IMR-90 (cell line): ENCODE results near the gene COA1. TPM values are rescaled to one million over a fixed set of nuclear protein-coding genes. Genes with fewer than 3 reads are reported as not detected.

Source experiments
- ATAC-seq: fragments of 200-7000 bp; cut with Tn5 transposase; 2 replicates; pipeline ENCODE4 v1.9.1; 2020; ENCODE audit warnings: low read depth, mild to moderate bottlenecking, moderate library complexity
- BruUV-seq: library from RNA; stranded (reverse); fragments of 400-500 nt; replicated peaks from 2 replicates; lab custom pipeline; 2021; lab: Mats Ljungman, UMichigan
- CTCF ChIA-PET: fragments of 300-600 bp; formaldehyde crosslinking; extraction: SDS; loops from one replicate; lab custom pipeline; 2021; ENCODE audit warnings: antibody characterized with exemption; lab: Yijun Ruan, JAX
- POLR2A ChIA-PET: fragments of 300-600 bp; sonication (Branson Sonifier 250); formaldehyde crosslinking; loops from one replicate; lab custom pipeline; 2022; ENCODE audit warnings: antibody characterized with exemption; ENCODE audit not compliant: unreplicated experiment; lab: Charles Lee
- DNase-seq: peaks from one replicate; pipeline ENCODE4 v3.0.0; 2013
- H2AFZ ChIP-seq: replicated peaks from 2 replicates; pipeline ENCODE3; 2013; ENCODE audit warnings: low read length, mild to moderate bottlenecking; ENCODE audit not compliant: poor library complexity
- H2AK5ac ChIP-seq: 2 replicates; pipeline ENCODE4 v1.6.1; 2013; ENCODE audit warnings: low read depth, low read length, inconsistent platforms
- H2AK9ac ChIP-seq: replicated peaks from 2 replicates; pipeline ENCODE3; 2013; ENCODE audit warnings: mild to moderate bottlenecking, low read depth, low read length, moderate library complexity; ENCODE audit not compliant: poor library complexity
- H2BK120ac ChIP-seq: 2 replicates; pipeline ENCODE4 v1.6.1; 2013; ENCODE audit warnings: low read depth, low read length, inconsistent platforms
- H2BK15ac ChIP-seq: 3 replicates; pipeline ENCODE4 v1.6.1; 2013; ENCODE audit warnings: low read depth, low read length, inconsistent platforms
- H2BK20ac ChIP-seq: 2 replicates; pipeline ENCODE4 v1.6.1; 2013; ENCODE audit warnings: low read depth, mild to moderate bottlenecking, inconsistent platforms, low read length, moderate library complexity
- H2BK5ac ChIP-seq: 2 replicates; pipeline ENCODE4 v1.6.1; 2013; ENCODE audit warnings: mild to moderate bottlenecking, low read depth, low read length, inconsistent platforms; ENCODE audit not compliant: poor library complexity, severe bottlenecking
- H3K14ac ChIP-seq: replicated peaks from 2 replicates; pipeline ENCODE4 v1.6.1; 2013; ENCODE audit warnings: low read depth, low read length, inconsistent platforms
- H3K18ac ChIP-seq: 2 replicates; pipeline ENCODE4 v1.6.1; 2013; ENCODE audit warnings: low read depth, low read length, control low read depth
- H3K23ac ChIP-seq: 2 replicates; pipeline ENCODE4 v1.6.1; 2013; ENCODE audit warnings: low read depth, low read length, inconsistent platforms
- H3K27ac ChIP-seq: 2 replicates; pipeline ENCODE4 v1.5.1; 2013; ENCODE audit warnings: mild to moderate bottlenecking, control low read depth, low read length; ENCODE audit not compliant: insufficient read depth
- H3K27me3 ChIP-seq: 2 replicates; pipeline ENCODE4 v1.6.1; 2013; ENCODE audit warnings: low read length; ENCODE audit not compliant: control insufficient read depth, insufficient read depth
- H3K36me3 ChIP-seq: 2 replicates; pipeline ENCODE4 v1.6.1; 2013; ENCODE audit warnings: low read length, mixed read lengths; ENCODE audit not compliant: control insufficient read depth, insufficient read depth
- H3K4ac ChIP-seq: 2 replicates; pipeline ENCODE4 v1.6.1; 2013; ENCODE audit warnings: low read depth, low read length, inconsistent platforms
- H3K4me1 ChIP-seq: 2 replicates; pipeline ENCODE4 v1.6.1; 2013; ENCODE audit warnings: low read length, mixed read lengths; ENCODE audit not compliant: control insufficient read depth, insufficient read depth
- H3K4me2 ChIP-seq: 2 replicates; pipeline ENCODE4 v1.6.1; 2013; ENCODE audit warnings: low read depth, mild to moderate bottlenecking, control low read depth, low read length, moderate library complexity
- H3K4me3 ChIP-seq: 2 replicates; pipeline ENCODE4 v1.5.1; 2013; ENCODE audit warnings: low read depth, mild to moderate bottlenecking, control low read depth, low read length, moderate library complexity; ENCODE audit not compliant: insufficient read depth
- H3K56ac ChIP-seq: 2 replicates; pipeline ENCODE4 v1.6.1; 2013; ENCODE audit warnings: low read length, inconsistent platforms; ENCODE audit not compliant: insufficient read depth; ENCODE audit errors: extremely low read depth
- H3K79me1 ChIP-seq, 2 experiments: 2 replicates each; pipeline ENCODE4 v1.6.1; 2013; ENCODE audit warnings: low read length in 2 of 2, inconsistent platforms in 1 of 2, low read depth in 1 of 2
- H3K9ac ChIP-seq: 2 replicates; pipeline ENCODE4 v1.6.1; 2013; ENCODE audit warnings: low read depth, low read length, control low read depth
- H3K9me1 ChIP-seq: 2 replicates; pipeline ENCODE4 v1.6.1; 2013; ENCODE audit warnings: low read length, inconsistent platforms; ENCODE audit not compliant: insufficient read depth
- H3K9me3 ChIP-seq: 2 replicates; pipeline ENCODE4 v1.6.1; 2013; ENCODE audit warnings: low read length; ENCODE audit not compliant: control insufficient read depth, insufficient read depth
- H4K20me1 ChIP-seq: 2 replicates; pipeline ENCODE4 v1.6.1; 2013; ENCODE audit warnings: low read length, inconsistent platforms; ENCODE audit not compliant: insufficient read depth
- H4K5ac ChIP-seq: 2 replicates; pipeline ENCODE4 v1.6.1; 2013; ENCODE audit warnings: mild to moderate bottlenecking, low read depth, low read length, control low read depth
- H4K8ac ChIP-seq, 2 experiments: 2 replicates each; pipeline ENCODE4 v1.6.1; 2013; ENCODE audit warnings: low read depth in 2 of 2, low read length in 2 of 2, control low read depth in 1 of 2, inconsistent platforms in 1 of 2
- H4K91ac ChIP-seq: 2 replicates; pipeline ENCODE4 v1.6.1; 2013; ENCODE audit warnings: low read depth, low read length, inconsistent platforms; ENCODE audit not compliant: insufficient read depth
- BHLHE40 ChIP-seq: fragments of 150-350 bp; IDR thresholded peaks from 2 replicates; pipeline ENCODE4 v1.6.1; 2016; ENCODE audit warnings: mild to moderate bottlenecking, low read depth, low read length
- CEBPB ChIP-seq: IDR thresholded peaks from 2 replicates; pipeline ENCODE4 v1.6.1; 2012; ENCODE audit warnings: low read depth, low read length, improper control_type of control experiment
- CHD1 ChIP-seq: IDR thresholded peaks from 2 replicates; pipeline ENCODE4 v1.6.1; 2012; ENCODE audit warnings: low read depth, low read length, improper control_type of control experiment
- FOS ChIP-seq: fragments of 150-350 bp; IDR thresholded peaks from 2 replicates; pipeline ENCODE4 v1.6.1; 2016; ENCODE audit warnings: low read depth, low read length
- MAFK ChIP-seq: IDR thresholded peaks from 2 replicates; pipeline ENCODE4 v1.6.1; 2012; ENCODE audit warnings: low read depth, low read length, improper control_type of control experiment
- MAZ ChIP-seq: IDR thresholded peaks from 2 replicates; pipeline ENCODE4 v1.6.1; 2012; ENCODE audit warnings: low read depth, mild to moderate bottlenecking, low read length, improper control_type of control experiment, moderate library complexity, borderline replicate concordance
- MXI1 ChIP-seq: IDR thresholded peaks from 2 replicates; pipeline ENCODE4 v1.6.1; 2012; ENCODE audit warnings: low read depth, mild to moderate bottlenecking, low read length, moderate library complexity, borderline replicate concordance
- NFE2L2 ChIP-seq: fragments of 150-350 bp; IDR thresholded peaks from 2 replicates; pipeline ENCODE4 v1.6.1; 2016; ENCODE audit warnings: low read depth, mild to moderate bottlenecking, low read length
- RCOR1 ChIP-seq: IDR thresholded peaks from 2 replicates; pipeline ENCODE4 v1.6.1; 2012; ENCODE audit warnings: mild to moderate bottlenecking, low read length, improper control_type of control experiment; ENCODE audit not compliant: insufficient replicate concordance
- RFX5 ChIP-seq: IDR thresholded peaks from 2 replicates; pipeline ENCODE4 v1.8.0; 2012; ENCODE audit warnings: low read depth, mild to moderate bottlenecking, low read length, moderate library complexity
- SMC3 ChIP-seq: fragments of 150-350 bp; IDR thresholded peaks from 2 replicates; pipeline ENCODE4 v1.6.1; 2016; ENCODE audit warnings: low read depth, mild to moderate bottlenecking, antibody characterized with exemption, low read length, moderate library complexity
- WGBS, 2 experiments: methylation state at CpG; one replicate each; pipeline versions ENCODE4 v1.1.5 to v1.1.7; 2013; ENCODE audit warnings: missing lambda C conversion rate in 2 of 2; ENCODE audit not compliant: insufficient read length in 1 of 2; ENCODE audit errors: extremely low coverage in 2 of 2; 5-methylcytosine and 5-hydroxymethylcytosine counted together
- dilution Hi-C: fragments of 300-500 bp; cut with HindIII; formaldehyde crosslinking; loops from one replicate; pipeline ENCODE4 v1.14.3; 2018; ENCODE audit warnings: low sequenced_read_pairs; ENCODE audit not compliant: unreplicated experiment
- in situ Hi-C: fragments of 300-500 bp; cut with MboI; formaldehyde crosslinking; loops from 3 replicates; pipeline ENCODE4 v1.14.3; 2019; ENCODE audit warnings: low sequenced_read_pairs, inconsistent platforms, mixed read lengths
- intact Hi-C: fragments of 100-400 bp; cut with micrococcal nuclease; formaldehyde crosslinking; loops from 2 replicates; pipeline ENCODE4 v1.10.0; 2022
- polyA plus RNA-seq, 3 experiments: library from polyadenylated mRNA; depleted of rRNA; stranded (reverse); fragments of >200 nt; gene quantifications; 2 replicates each; pipeline ENCODE4 v1.2.3, GENCODE V29; 2012; ENCODE audit warnings: low replicate concordance in 1 of 3
- total RNA-seq: library from RNA; depleted of rRNA; stranded (reverse); fragments of >200 nt; gene quantifications from 2 replicates; pipeline ENCODE4 v1.2.3, GENCODE V29; 2012
- TF ChIP-seq, protein P1 (sequence below): fragments of 150-350 bp; IDR thresholded peaks from 2 replicates; pipeline ENCODE4 v1.6.1; 2017; ENCODE audit warnings: mild to moderate bottlenecking, antibody characterized with exemption, low read length, low read depth

COA1 gene
- total and polyA plus RNA-seq, 2 of the 4 experiments (the other 2 are of a cell fraction), result 34.2 to 59.5 TPM

DNA sequence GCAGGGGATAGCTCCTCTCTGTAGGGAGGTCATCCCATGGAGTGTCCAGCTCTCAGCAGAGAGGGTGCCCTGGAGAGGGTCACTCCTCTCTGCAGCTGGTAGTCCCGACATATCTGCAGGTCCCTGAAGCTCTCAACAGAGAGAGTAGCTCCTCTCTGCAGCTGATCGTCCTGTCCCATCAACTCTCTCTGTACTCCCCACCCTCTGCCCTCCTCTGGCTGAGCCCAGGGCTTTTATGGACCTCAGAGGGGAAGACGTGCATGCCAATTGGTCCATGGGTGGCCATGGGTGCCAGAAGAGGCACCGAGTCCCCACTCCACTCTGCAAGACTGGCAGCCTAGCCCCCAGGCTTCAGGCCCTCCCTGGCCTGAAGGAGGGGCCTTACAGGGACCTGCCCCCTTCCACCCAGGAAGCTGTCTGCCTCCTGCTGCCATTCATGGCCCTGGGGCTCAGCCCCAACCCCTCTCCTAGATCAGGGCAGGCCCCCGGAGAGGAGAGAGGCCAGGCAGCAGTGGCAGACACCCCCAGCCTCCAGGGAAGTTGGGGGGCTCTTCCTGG lies 20.1 kb upstream of the COA1 start:
- no peak overlapping the region for H3K27ac ChIP-seq
- dilution Hi-C loops (no loop called here), intact Hi-C loops (no loop called here), in situ Hi-C loops (no loop called here)
- ATAC-seq, result no peak
- BruUV-seq, result no TSS peak
- no peak overlapping the region for H3K14ac ChIP-seq
- no peak overlapping the region; the same call in 1 of the 2 replicates for H4K5ac ChIP-seq
- no peak overlapping the region for H2BK5ac ChIP-seq
- WGBS, 2 experiments, result no CpG with 5 or more reads among the region's 5 CpGs
- TF ChIP-seq, protein P1, sequence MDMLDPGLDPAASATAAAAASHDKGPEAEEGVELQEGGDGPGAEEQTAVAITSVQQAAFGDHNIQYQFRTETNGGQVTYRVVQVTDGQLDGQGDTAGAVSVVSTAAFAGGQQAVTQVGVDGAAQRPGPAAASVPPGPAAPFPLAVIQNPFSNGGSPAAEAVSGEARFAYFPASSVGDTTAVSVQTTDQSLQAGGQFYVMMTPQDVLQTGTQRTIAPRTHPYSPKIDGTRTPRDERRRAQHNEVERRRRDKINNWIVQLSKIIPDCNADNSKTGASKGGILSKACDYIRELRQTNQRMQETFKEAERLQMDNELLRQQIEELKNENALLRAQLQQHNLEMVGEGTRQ, result no peak
- TF ChIP-seq MXI1 (no peak), RCOR1 (no peak), MAFK (no peak), CHD1 (no peak), NFE2L2 (no peak), CEBPB (no peak), MAZ (no peak), RFX5 (no peak), FOS (no peak), BHLHE40 (no peak), SMC3 (no peak)
- no peak overlapping the region for H2AK5ac ChIP-seq
- H3K36me3 ChIP-seq, result no peaks in the 10 kb centered on the region
- H4K91ac ChIP-seq, result no peak overlapping the region
- H2BK20ac ChIP-seq, result no peak overlapping the region
- H2AFZ ChIP-seq, result no peak overlapping the region
- H4K20me1 ChIP-seq, result no peaks in the 10 kb centered on the region
- ChIA-PET POLR2A (interaction anchor here (0.5 kb wide), 1 partner anchor 88 kb away, joined by 3 read pairs; no protein-coding TSS in a partner anchor), CTCF (interaction anchor here (0.8 to 1.1 kb wide), 2 partner anchors 9 to 16 kb away, joined by 3 read pairs; partner anchors contain the start of gene BLVRA)
- peaks cover 17% of the 10 kb centered on the region for H3K27me3 ChIP-seq
- H3K4me3 ChIP-seq, result no peak overlapping the region
- no peak overlapping the region for H3K18ac ChIP-seq
- no peak overlapping the region for H2BK15ac ChIP-seq
- no peaks in the 10 kb centered on the region for H3K79me1 ChIP-seq
- H3K4ac ChIP-seq, result no peak overlapping the region
- no peak for DNase-seq
- H3K9me3 ChIP-seq, result no peaks in the 10 kb centered on the region
- H2AK9ac ChIP-seq, result no peak overlapping the region
- no peak overlapping the region for H2BK120ac ChIP-seq
- no peak overlapping the region for H3K9ac ChIP-seq
- H3K9me1 ChIP-seq, result 0 out of 2 replicates have a peak, but pooled peaks cover under 1% of the 10 kb centered on the region
- H3K4me2 ChIP-seq, result no peak overlapping the region
- H4K8ac ChIP-seq, result no peak overlapping the region
- no peak overlapping the region for H3K23ac ChIP-seq
- peaks cover 4% of the 10 kb centered on the region; the same call in 1 of the 2 replicates for H3K4me1 ChIP-seq
- H3K56ac ChIP-seq, result no peak overlapping the region
